ENCODE results near the gene TRIM71.

DNA sequence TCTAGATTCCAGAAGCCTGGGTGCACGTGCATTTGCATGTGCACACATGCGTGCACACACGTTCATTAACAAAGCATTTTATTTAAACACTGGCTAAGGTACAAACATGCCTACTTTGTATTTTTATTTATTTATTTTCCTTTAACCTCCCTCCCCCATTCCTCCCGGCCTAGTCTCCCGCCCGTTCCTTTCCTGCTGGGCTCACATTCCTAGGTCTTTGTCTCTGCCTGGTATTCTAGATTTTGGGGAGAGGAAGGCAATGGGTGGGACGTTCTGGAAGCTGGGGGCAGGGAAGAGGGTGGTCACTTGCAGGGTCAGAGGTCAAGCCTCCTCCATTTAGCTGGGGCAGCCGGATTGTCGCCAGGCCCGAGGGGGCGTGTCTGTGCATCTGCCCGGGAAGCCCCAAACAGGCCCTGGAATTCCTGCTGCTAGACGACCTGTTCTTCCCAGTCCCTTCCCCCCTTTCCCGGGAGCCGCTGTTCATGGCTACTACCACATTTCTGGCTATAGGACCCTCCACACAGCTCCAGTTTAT lies 51.8 kb downstream of the TRIM71 start:
- TF ChIP-seq SIN3A (IDR thresholded peaks at IDR 0.05; ENCODE audit: borderline replicate concordance, insufficient read depth, low read length): no peak
- no peak for TF ChIP-seq POLR2AphosphoS5 (IDR thresholded peaks at IDR 0.05; ENCODE audit: low read depth, low read length)

All from PFSK-1 (cell line).